Naive thymus-derived CD4-positive, alpha-beta T cell (primary cell): Measurements from ENCODE around the gene CTTNBP2NL. TPM values are rescaled to one million over a fixed set of nuclear protein-coding genes. Genes with fewer than 3 reads are reported as not detected.
"Not testable (repeated sequence)": the region's sequence is repeated elsewhere in the genome, so short reads cannot be mapped to it uniquely, and the experiment has no call there.

Experiments
- ATAC-seq: fragments of 150-1000 bp; cut with Tn5 transposase; 2 replicates; pipeline ENCODE4 v1.10.0; 2021; ENCODE audit warnings: mild to moderate bottlenecking, moderate library complexity
- CTCF ChIA-PET: fragments of 350-600 bp; sonication (Branson Sonifier 250); formaldehyde crosslinking; loops from one replicate; lab custom pipeline; 2021; ENCODE audit warnings: antibody characterized with exemption; lab: Charles Lee
- POLR2A ChIA-PET: fragments of 350-600 bp; sonication (Branson Sonifier 250); formaldehyde crosslinking; loops from one replicate; lab custom pipeline; 2021; ENCODE audit warnings: antibody characterized with exemption, inconsistent platforms; lab: Charles Lee
- DNase-seq, 9 donors: peaks; one replicate each; pipeline versions ENCODE4 v3.0.0 to v3.0.0-alpha.2; 2020 to 2022; ENCODE audit warnings: mixed read lengths in 1 of 9
- H3K27ac ChIP-seq: one replicate; pipeline ENCODE4 v1.7.0; 2013; ENCODE audit warnings: mild to moderate bottlenecking, low read depth, low read length, moderate library complexity
- H3K27me3 ChIP-seq, 2 donors: one replicate each; pipeline ENCODE4 v1.7.0; 2013; ENCODE audit warnings: low read length in 2 of 2, mild to moderate bottlenecking in 2 of 2, moderate library complexity in 2 of 2; ENCODE audit not compliant: control insufficient read depth in 2 of 2, insufficient read depth in 2 of 2
- H3K36me3 ChIP-seq, 3 experiments: 1 replicate in 2 of 3; 2 replicates in 1 of 3; pipeline ENCODE4 v1.7.0; 2013; ENCODE audit warnings: low read length in 3 of 3, mild to moderate bottlenecking in 3 of 3, moderate library complexity in 1 of 3; ENCODE audit not compliant: insufficient read depth in 3 of 3, control insufficient read depth in 2 of 3
- H3K4me1 ChIP-seq, 2 donors: one replicate each; pipeline ENCODE4 v1.7.0; 2013; ENCODE audit warnings: low read length in 2 of 2, mild to moderate bottlenecking in 2 of 2, moderate library complexity in 1 of 2; ENCODE audit not compliant: control insufficient read depth in 2 of 2, insufficient read depth in 2 of 2
- H3K4me3 ChIP-seq: 2 replicates; pipeline ENCODE4 v1.7.0; 2013; ENCODE audit warnings: mild to moderate bottlenecking, low read length
- H3K9me3 ChIP-seq, 3 experiments: 1 replicate in 2 of 3; 2 replicates in 1 of 3; pipeline ENCODE4 v1.7.0; 2013; ENCODE audit warnings: low read length in 3 of 3; ENCODE audit not compliant: control insufficient read depth in 2 of 3
- H3K27ac Mint-ChIP-seq, 9 donors: one replicate each; pipeline ENCODE4 v1.8.0; 2020 to 2022; ENCODE audit warnings: mixed read lengths in 9 of 9, mild to moderate bottlenecking in 8 of 9, moderate library complexity in 5 of 9, inconsistent platforms in 2 of 9
- H3K27me3 Mint-ChIP-seq, 5 donors: one replicate each; pipeline ENCODE4 v1.8.0; 2021 to 2022; ENCODE audit warnings: mixed read lengths in 5 of 5, mild to moderate bottlenecking in 1 of 5
- H3K36me3 Mint-ChIP-seq, 5 donors: one replicate each; pipeline ENCODE4 v1.8.0; 2020 to 2022; ENCODE audit warnings: mixed read lengths in 5 of 5, mild to moderate bottlenecking in 3 of 5, inconsistent platforms in 1 of 5
- H3K4me1 Mint-ChIP-seq, 7 donors: one replicate each; pipeline ENCODE4 v1.8.0; 2020 to 2022; ENCODE audit warnings: mixed read lengths in 7 of 7, mild to moderate bottlenecking in 3 of 7, inconsistent platforms in 1 of 7
- H3K4me3 Mint-ChIP-seq, 10 donors: one replicate each; pipeline ENCODE4 v1.8.0; 2020 to 2022; ENCODE audit warnings: mild to moderate bottlenecking in 10 of 10, mixed read lengths in 10 of 10, moderate library complexity in 6 of 10, inconsistent platforms in 2 of 10
- H3K9me3 Mint-ChIP-seq, 11 donors: one replicate each; pipeline ENCODE4 v1.8.0; 2020 to 2022; ENCODE audit warnings: mixed read lengths in 11 of 11, mild to moderate bottlenecking in 4 of 11, inconsistent platforms in 1 of 11, moderate library complexity in 1 of 11
- intact Hi-C, 2 donors: fragments of 100-400 bp; cut with micrococcal nuclease; formaldehyde crosslinking; loops; one replicate each; pipeline ENCODE4 v1.15.1; 2023
- polyA plus RNA-seq, 2 donors: library from polyadenylated mRNA; unstranded; fragments of 300-500 nt; fragmentation: Illumina TruSeq; gene quantifications; one replicate each; pipeline ENCODE4 v1.2.3, GENCODE V29; 2021
- total RNA-seq, 6 experiments: library from RNA in 5 of 6; stranded (reverse) in 5 of 6; gene quantifications; 1 replicate in 5 of 6; 2 replicates in 1 of 6; pipeline ENCODE4 v1.2.3 and lab custom pipeline; 2021 to 2026

The CTTNBP2NL gene
- total and polyA plus RNA-seq, 7 experiments from 2014 or later: 0.32 to 1.8 (median 0.90) TPM; not detected in 2

DNA sequence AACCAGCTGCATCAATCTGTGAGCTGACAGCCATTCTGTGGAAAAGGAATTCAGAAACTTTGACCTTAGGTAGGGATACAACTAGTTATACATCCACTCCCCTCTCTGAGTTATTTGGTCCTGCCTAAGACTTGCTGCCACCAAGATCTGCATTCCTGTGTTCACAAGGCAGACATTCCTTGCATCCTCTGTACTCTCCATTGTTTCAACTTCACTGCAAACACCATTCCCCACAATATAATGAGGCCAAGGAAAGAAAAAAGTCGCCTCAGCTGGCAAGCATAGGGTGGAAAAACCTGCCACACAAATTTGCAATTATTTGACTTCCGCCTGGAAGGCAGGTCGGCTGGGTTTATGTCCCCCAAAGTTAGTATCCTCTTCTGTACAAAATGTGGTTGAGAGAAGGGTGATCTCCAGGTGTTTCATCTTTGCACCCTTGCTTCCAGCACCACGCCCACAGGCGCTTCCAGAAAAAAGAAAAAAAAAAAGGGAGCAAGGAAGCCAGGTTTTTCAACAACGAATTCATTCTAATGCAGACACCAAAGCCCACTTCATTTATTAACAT is 676 bp upstream of the CTTNBP2NL start:
- H3K27ac Mint-ChIP-seq: peak overlapping the region in 4 of 9 donors; percentile 18 to 50 (median 40)
- no peaks in the 10 kb centered on the region for H3K36me3 ChIP-seq
- no peak for DNase-seq
- intact Hi-C loops: loop anchor here (1.0 to 10.0 kb wide), 6 partner anchors 279 to 1539 kb away; partner anchors contain the start of genes SLC16A1 (in 2 of the 2), LRIG2 (in 1 of the 2), MAGI3 (in 1 of the 2) and MOV10 (in 1 of the 2)
- H3K9me3 ChIP-seq: no peaks in the 10 kb centered on the region
- no peaks in the 10 kb centered on the region for H3K36me3 Mint-ChIP-seq
- no peak overlapping the region for H3K27ac ChIP-seq
- peak overlapping the region; percentile 91 for H3K4me3 ChIP-seq
- peaks cover 15 to 29% (median 24%) of the 10 kb centered on the region in 5 donors for H3K27me3 Mint-ChIP-seq
- peaks cover 9 to 14% of the 10 kb centered on the region in 2 donors for H3K4me1 ChIP-seq
- peaks cover 0 to 3% of the 10 kb centered on the region in 2 donors for H3K27me3 ChIP-seq
- H3K9me3 Mint-ChIP-seq: no peaks in the 10 kb centered on the region
- H3K4me1 Mint-ChIP-seq: peaks cover 13 to 42% (median 25%) of the 10 kb centered on the region in 7 donors
- CTCF ChIA-PET: interaction anchor here (1.1 to 7.5 kb wide), 3 partner anchors 24 to 71 kb away, joined by 3 to 75 read pairs (median 3); no protein-coding TSS in a partner anchor
- peak overlapping the region; percentile 80 to 95 (median 92) for H3K4me3 Mint-ChIP-seq
- ATAC-seq: no peak
- POLR2A ChIA-PET: no interaction called here

DNA sequence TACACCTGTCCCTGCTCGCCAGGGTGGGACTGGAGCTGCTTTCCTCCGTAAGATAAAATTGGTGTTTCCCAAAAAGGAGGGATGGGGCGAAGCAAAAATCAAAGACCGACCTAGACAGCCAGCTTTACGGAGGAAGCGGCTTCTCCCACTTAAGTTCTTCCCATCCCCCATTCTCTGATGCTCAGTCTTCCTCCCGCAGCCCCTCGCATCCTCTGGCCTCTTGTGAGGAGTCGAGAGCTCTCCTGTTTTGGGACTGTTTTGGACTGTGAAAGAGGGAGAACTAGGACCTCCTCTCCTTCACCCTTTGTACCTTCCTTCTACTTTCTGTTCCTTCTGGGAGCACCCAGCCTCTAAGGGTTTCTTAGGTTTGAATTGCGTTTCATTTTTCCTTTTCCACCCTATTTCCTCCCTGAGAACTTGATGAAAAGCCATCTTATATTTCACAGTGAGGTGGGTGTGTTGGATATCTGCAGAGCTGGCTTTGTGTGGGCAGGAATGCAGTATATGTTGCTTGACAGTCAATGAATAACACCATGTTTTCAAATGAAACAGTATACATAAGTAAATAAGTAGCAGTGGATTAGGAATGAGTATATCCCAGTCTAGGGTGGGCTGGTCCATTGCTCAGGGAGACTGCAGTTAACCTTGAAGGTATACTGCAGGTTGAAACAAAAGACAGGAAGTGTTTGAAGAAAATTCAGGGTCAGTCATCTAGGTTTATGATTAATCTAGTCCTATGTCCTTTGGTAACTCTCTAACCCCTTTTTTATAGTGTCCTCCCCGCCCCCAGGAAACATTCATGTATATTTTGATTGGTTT is 848 bp downstream of the CTTNBP2NL start:
- ATAC-seq: no peak
- no peaks in the 10 kb centered on the region for H3K9me3 Mint-ChIP-seq
- H3K27ac Mint-ChIP-seq: peak overlapping the region in 6 of 9 donors; percentile 6 to 88 (median 49)
- ChIA-PET POLR2A (no interaction called here), CTCF (interaction anchor here (0.9 to 1.1 kb wide), 2 partner anchors 25 to 31 kb away, joined by 3 to 6 read pairs; no protein-coding TSS in a partner anchor)
- H3K4me3 Mint-ChIP-seq: peak overlapping the region; percentile 80 to 95 (median 92)
- H3K36me3 Mint-ChIP-seq: no peaks in the 10 kb centered on the region
- H3K36me3 ChIP-seq: no peaks in the 10 kb centered on the region
- peaks cover 6 to 14% of the 10 kb centered on the region in 2 donors for H3K4me1 ChIP-seq
- peak overlapping the region; percentile 91 for H3K4me3 ChIP-seq
- peaks cover 13 to 34% (median 19%) of the 10 kb centered on the region in 7 donors for H3K4me1 Mint-ChIP-seq
- H3K9me3 ChIP-seq: no peaks in the 10 kb centered on the region
- H3K27me3 ChIP-seq: peaks cover 0 to 3% of the 10 kb centered on the region in 2 donors
- H3K27me3 Mint-ChIP-seq: peaks cover 13 to 30% (median 17%) of the 10 kb centered on the region in 5 donors
- DNase-seq: no peak
- H3K27ac ChIP-seq: peak overlapping the region; percentile 32
- intact Hi-C loops: loop anchor here (1.0 to 10.0 kb wide), 7 partner anchors 222 to 1538 kb away; partner anchors contain the start of genes LRIG2 (in 2 of the 2), SLC16A1 (in 2 of the 2), CAPZA1 (in 1 of the 2) and MAGI3 (in 1 of the 2)

DNA sequence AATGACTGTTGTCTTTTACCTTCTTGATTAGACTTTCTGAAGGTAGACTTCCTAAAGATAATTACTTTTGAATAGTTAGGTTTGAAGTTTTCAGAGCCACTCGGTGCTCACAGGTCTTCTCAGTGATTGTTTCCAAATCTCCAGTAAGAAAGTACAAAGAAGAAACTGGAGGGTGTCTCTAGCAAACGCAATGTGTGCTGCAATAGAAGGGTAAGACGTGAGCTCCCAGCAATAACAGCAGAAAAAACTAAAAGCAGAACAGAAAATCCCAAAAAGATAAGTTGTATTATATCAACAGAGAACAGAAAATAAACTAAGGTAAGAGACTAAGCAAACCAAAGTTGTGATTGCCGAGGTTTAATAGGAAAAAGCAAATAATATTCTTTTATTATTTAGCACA is 1.8 kb downstream of the CTTNBP2NL start:
- DNase-seq (no peak), ATAC-seq (no peak)
- peaks cover 13 to 35% (median 19%) of the 10 kb centered on the region in 7 donors for H3K4me1 Mint-ChIP-seq
- H3K27ac Mint-ChIP-seq: no peak overlapping the region
- H3K9me3 Mint-ChIP-seq: no peaks in the 10 kb centered on the region
- Histone ChIP-seq H3K27ac (no peak overlapping the region), H3K4me3 (no peak overlapping the region), H3K27me3 (peaks cover 0 to 3% of the 10 kb centered on the region in 2 donors), H3K36me3 (no peaks in the 10 kb centered on the region), H3K9me3 (no peaks in the 10 kb centered on the region), H3K4me1 (peaks cover 6 to 14% of the 10 kb centered on the region in 2 donors)
- ChIA-PET CTCF (no interaction called here), POLR2A (no interaction called here)
- H3K27me3 Mint-ChIP-seq: peaks cover 11 to 22% (median 14%) of the 10 kb centered on the region in 5 donors
- no peaks in the 10 kb centered on the region for H3K36me3 Mint-ChIP-seq
- no peak overlapping the region for H3K4me3 Mint-ChIP-seq
- intact Hi-C loops: loop anchor here (2.0 to 10.0 kb wide), 6 partner anchors 277 to 1537 kb away; partner anchors contain the start of genes LRIG2 (in 2 of the 2), SLC16A1 (in 2 of the 2), MAGI3 (in 1 of the 2) and MOV10 (in 1 of the 2)

DNA sequence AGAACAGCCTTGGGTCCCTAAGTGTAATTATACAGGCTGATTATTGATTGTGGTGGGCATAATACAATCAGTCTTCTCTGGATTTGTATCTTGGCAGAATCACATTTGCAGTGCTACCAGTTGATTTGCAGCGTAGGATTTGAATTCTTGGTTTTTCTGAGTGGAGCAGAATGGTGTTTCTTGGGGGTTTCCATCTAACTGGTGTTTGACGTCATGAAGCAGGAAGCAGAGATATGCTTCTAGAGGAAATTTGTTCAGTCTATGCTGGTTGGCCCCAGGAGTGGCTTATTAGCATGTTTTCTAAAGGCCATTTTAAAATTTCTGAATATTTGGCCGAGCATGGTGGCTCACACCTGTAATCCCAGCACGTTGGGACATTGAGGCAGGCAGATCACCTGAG is 3.4 kb downstream of the CTTNBP2NL start:
- Mint-ChIP-seq H3K9me3 (no peaks in the 10 kb centered on the region), H3K27me3 (peaks cover 3 to 13% (median 7%) of the 10 kb centered on the region in 5 donors), H3K4me1 (peaks cover 11 to 28% (median 19%) of the 10 kb centered on the region in 7 donors), H3K27ac (peak overlapping the region in 1 of 9 donors; percentile 1), H3K36me3 (no peaks in the 10 kb centered on the region), H3K4me3 (no peak overlapping the region)
- ChIA-PET POLR2A (no interaction called here), CTCF (no interaction called here)
- no peak for DNase-seq
- Histone ChIP-seq H3K9me3 (no peaks in the 10 kb centered on the region), H3K4me1 (peaks cover 6 to 14% of the 10 kb centered on the region in 2 donors), H3K36me3 (no peaks in the 10 kb centered on the region), H3K4me3 (no peak overlapping the region), H3K27me3 (peaks cover 0 to 3% of the 10 kb centered on the region in 2 donors), H3K27ac (no peak overlapping the region)
- no peak for ATAC-seq
- intact Hi-C loops: loop anchor here (5.0 to 10.0 kb wide), 5 partner anchors 275 to 1535 kb away; partner anchors contain the start of genes SLC16A1 (in 2 of the 2), LRIG2 (in 1 of the 2), MAGI3 (in 1 of the 2) and MOV10 (in 1 of the 2)

DNA sequence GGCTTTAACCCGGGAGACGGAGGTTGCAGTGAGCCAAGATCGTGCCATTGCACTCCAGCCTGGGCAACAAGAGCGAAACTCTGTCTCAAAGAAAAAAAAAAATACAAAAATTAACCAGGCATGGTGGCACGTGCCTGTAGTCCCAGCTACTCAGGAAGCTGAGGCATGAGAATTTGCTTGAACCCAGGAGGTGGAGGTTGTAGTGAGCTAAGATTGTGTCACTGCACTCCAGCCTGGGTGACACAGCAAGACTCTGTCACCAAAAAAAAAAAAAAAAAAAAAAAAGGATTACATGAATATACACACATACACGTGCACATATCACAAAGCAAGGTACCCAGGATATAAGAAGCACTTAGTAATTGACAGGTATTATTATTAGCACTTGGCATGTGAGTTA is 4.7 kb downstream of the CTTNBP2NL start:
- H3K36me3 Mint-ChIP-seq, H3K9me3 Mint-ChIP-seq, H3K27me3 ChIP-seq, intact Hi-C loops, H3K9me3 ChIP-seq, H3K36me3 ChIP-seq, H3K27ac Mint-ChIP-seq, H3K4me1 ChIP-seq, ATAC-seq, H3K4me3 ChIP-seq, POLR2A ChIA-PET, H3K27ac ChIP-seq, H3K4me3 Mint-ChIP-seq, DNase-seq, CTCF ChIA-PET: not testable (repeated sequence)
- peaks cover 7 to 18% (median 12%) of the 10 kb centered on the region in 7 donors for H3K4me1 Mint-ChIP-seq
- peaks cover 0 to 13% (median 7%) of the 10 kb centered on the region in 5 donors for H3K27me3 Mint-ChIP-seq
